ENCODE results near the gene CHTOP. TPM values are rescaled to one million over a fixed set of nuclear protein-coding genes. Genes with fewer than 3 reads are reported as not detected.

Gene CHTOP
- total RNA-seq, 1 experiment from 2014 or later, result 64.6 TPM

GRCh38 chr1:153652805-153653500, 19.1 kb downstream of the CHTOP start:
- H3K4me1 ChIP-seq (ENCODE audit: low read length), result peaks cover 3% of the 10 kb centered on the region
- no peaks in the 10 kb centered on the region for H3K9me3 ChIP-seq (ENCODE audit: low read length)
- H2AFZ ChIP-seq (ENCODE audit: low read length), result no peak overlapping the region
- no peaks in the 10 kb centered on the region for H3K27me3 ChIP-seq (ENCODE audit: low read length)
- H3K79me2 ChIP-seq (ENCODE audit: low read length), result no peaks in the 10 kb centered on the region
- no peak overlapping the region for H3K4me3 ChIP-seq (ENCODE audit: low read length)
- no peak for DNase-seq
- no peaks in the 10 kb centered on the region for H4K20me1 ChIP-seq (ENCODE audit: insufficient read depth, low read depth, low read length)
- no peaks in the 10 kb centered on the region for H3K36me3 ChIP-seq (ENCODE audit: insufficient read depth, low read length)
- no peaks in the 10 kb centered on the region for H3K9me2 ChIP-seq (replicated peaks; ENCODE audit: insufficient read depth, low read length)
- no peak overlapping the region for H3K27ac ChIP-seq (ENCODE audit: low read length)
- H3K9ac ChIP-seq (ENCODE audit: low read length), result no peak overlapping the region
- H3K4me2 ChIP-seq (ENCODE audit: low read depth, low read length, poor library complexity, severe bottlenecking), result no peak overlapping the region

GRCh38 chr1:153655333-153655732, 21.5 kb downstream of the CHTOP start:
- Histone ChIP-seq H3K9me2 (replicated peaks; ENCODE audit: insufficient read depth, low read length) (no peaks in the 10 kb centered on the region), H4K20me1 (ENCODE audit: insufficient read depth, low read depth, low read length) (peaks cover 4% of the 10 kb centered on the region; the same call in 1 of the 2 replicates), H3K9me3 (ENCODE audit: low read length) (no peaks in the 10 kb centered on the region), H3K4me3 (ENCODE audit: low read length) (no peak overlapping the region), H3K79me2 (ENCODE audit: low read length) (peaks cover 13% of the 10 kb centered on the region), H3K4me2 (ENCODE audit: low read depth, low read length, poor library complexity, severe bottlenecking) (no peak overlapping the region), H3K27me3 (ENCODE audit: low read length) (no peaks in the 10 kb centered on the region), H3K4me1 (ENCODE audit: low read length) (peaks cover 17% of the 10 kb centered on the region), H2AFZ (ENCODE audit: low read length) (no peak overlapping the region), H3K27ac (ENCODE audit: low read length) (no peak overlapping the region), H3K36me3 (ENCODE audit: insufficient read depth, low read length) (no peaks in the 10 kb centered on the region), H3K9ac (ENCODE audit: low read length) (no peak overlapping the region)
- no peak for DNase-seq

DNA sequence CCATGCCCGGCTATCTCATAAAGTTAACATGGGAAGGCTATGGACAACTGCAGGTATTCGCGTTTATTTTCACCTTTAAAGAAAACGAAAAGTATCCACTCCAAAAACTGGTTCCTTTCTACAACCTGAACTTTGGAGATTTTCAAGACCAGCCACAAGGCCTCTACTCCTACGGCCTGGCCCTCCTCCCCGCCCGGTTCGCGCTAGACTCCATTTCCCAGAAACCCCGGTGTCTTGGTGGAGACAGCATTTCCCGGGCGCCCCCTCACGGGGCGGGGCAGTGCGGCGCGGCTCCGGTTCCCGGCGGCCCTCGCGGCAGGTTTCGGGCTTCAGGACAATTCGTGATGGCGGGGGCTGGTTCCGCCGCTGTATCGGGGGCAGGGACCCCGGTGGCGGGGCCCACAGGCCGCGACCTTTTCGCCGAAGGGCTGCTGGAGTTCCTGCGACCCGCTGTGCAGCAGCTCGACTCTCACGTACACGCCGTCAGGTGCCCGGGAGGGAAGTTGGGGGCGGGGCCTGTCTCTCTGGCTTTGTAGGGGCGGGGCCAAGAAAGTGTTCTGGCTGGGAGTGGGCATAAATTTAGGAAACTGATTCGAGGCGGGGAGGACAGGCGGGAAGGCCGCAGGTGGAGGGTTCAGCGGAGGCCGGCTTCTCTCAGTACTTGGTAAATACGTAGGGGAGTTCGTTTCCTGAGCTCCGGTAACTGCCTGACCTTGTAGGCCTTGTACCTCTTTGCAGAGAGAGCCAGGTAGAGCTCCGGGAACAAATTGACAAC, 24.7 kb downstream of the CHTOP start, which contains the start of gene SNAPIN:
Gene SNAPIN, plus strand, starts transcription at position 304 of the 775 bp plus-strand sequence. Its CDS starts 41 bp downstream, at position 345.
- Histone ChIP-seq H3K36me3 (ENCODE audit: insufficient read depth, low read length) (peaks cover 18% of the 10 kb centered on the region; the same call in 1 of the 2 replicates), H4K20me1 (ENCODE audit: insufficient read depth, low read depth, low read length) (peaks cover 4% of the 10 kb centered on the region; the same call in 1 of the 2 replicates), H3K9me3 (ENCODE audit: low read length) (no peaks in the 10 kb centered on the region), H3K27ac (ENCODE audit: low read length) (peak within 1 kb of the TSS; percentile 46; the same call in 1 of the 2 replicates), H3K4me2 (ENCODE audit: low read depth, low read length, poor library complexity, severe bottlenecking) (peak within 1 kb of the TSS; percentile 91), H3K27me3 (ENCODE audit: low read length) (no peaks in the 10 kb centered on the region), H2AFZ (ENCODE audit: low read length) (peak within 1 kb of the TSS; percentile 90), H3K79me2 (ENCODE audit: low read length) (peaks cover 13% of the 10 kb centered on the region), H3K9ac (ENCODE audit: low read length) (peak within 1 kb of the TSS; percentile 84), H3K4me3 (ENCODE audit: low read length) (peak within 1 kb of the TSS; percentile 84), H3K9me2 (replicated peaks; ENCODE audit: insufficient read depth, low read length) (no peaks in the 10 kb centered on the region), H3K4me1 (ENCODE audit: low read length) (peaks cover 31% of the 10 kb centered on the region)
- DNase-seq, result peak; percentile 95

DNA sequence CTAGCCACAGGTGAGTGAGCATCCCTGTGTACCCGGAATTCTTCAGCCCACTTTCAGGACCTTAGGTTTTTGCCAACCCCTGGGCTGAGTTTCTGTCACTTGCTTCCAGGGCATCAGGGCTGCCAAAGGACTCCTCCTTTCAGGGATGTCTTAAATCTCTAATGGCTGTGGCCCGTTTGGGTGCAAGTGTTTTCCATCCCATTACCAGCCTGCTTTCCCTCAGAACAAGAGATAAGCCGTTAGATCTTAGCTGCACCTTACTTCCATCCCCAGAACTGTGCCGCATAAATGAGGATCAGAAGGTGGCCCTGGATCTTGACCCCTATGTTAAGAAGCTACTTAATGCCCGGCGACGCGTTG, 25.3 kb downstream of the CHTOP start:
- peaks cover 22% of the 10 kb centered on the region; the same call in 1 of the 2 replicates for H3K36me3 ChIP-seq (ENCODE audit: insufficient read depth, low read length)
- no peak overlapping the region for H2AFZ ChIP-seq (ENCODE audit: low read length)
- H3K9ac ChIP-seq (ENCODE audit: low read length), result peak overlapping the region; percentile 84
- peaks cover 13% of the 10 kb centered on the region for H3K79me2 ChIP-seq (ENCODE audit: low read length)
- H3K27ac ChIP-seq (ENCODE audit: low read length), result no peak overlapping the region
- H3K9me2 ChIP-seq (replicated peaks; ENCODE audit: insufficient read depth, low read length), result no peaks in the 10 kb centered on the region
- H4K20me1 ChIP-seq (ENCODE audit: insufficient read depth, low read depth, low read length), result peaks cover 4% of the 10 kb centered on the region; the same call in 1 of the 2 replicates
- DNase-seq, result no peak
- H3K9me3 ChIP-seq (ENCODE audit: low read length), result no peaks in the 10 kb centered on the region
- peaks cover 31% of the 10 kb centered on the region for H3K4me1 ChIP-seq (ENCODE audit: low read length)
- no peaks in the 10 kb centered on the region for H3K27me3 ChIP-seq (ENCODE audit: low read length)
- peak overlapping the region; percentile 91 for H3K4me2 ChIP-seq (ENCODE audit: low read depth, low read length, poor library complexity, severe bottlenecking)
- peak overlapping the region; percentile 84 for H3K4me3 ChIP-seq (ENCODE audit: low read length)

DNA sequence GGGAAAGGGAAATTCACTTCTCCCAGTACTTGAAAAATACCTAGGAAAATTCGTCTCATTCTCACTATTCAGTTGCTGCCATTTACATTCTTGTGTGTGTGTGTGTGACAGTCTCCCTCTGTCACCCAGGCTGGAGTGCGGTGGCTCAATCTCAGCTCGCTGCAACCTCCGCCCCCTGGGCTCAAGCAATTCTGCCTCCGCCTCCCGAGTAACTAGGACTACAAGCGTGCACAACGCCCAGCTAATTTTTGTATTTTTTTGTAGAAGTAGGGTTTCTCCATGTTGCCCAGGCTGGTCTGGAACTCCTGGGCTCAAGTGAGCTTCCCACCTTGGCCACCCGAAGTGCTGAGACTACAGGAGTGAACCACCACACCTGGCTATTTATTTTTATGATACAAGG, 25.8 kb downstream of the CHTOP start:
- Histone ChIP-seq H3K9ac (ENCODE audit: low read length) (peak overlapping the region; percentile 84), H4K20me1 (ENCODE audit: insufficient read depth, low read depth, low read length) (peaks cover 4% of the 10 kb centered on the region; the same call in 1 of the 2 replicates), H3K27me3 (ENCODE audit: low read length) (no peaks in the 10 kb centered on the region), H3K4me2 (ENCODE audit: low read depth, low read length, poor library complexity, severe bottlenecking) (peak overlapping the region; percentile 91), H3K4me3 (ENCODE audit: low read length) (peak overlapping the region; percentile 84), H3K4me1 (ENCODE audit: low read length) (peaks cover 31% of the 10 kb centered on the region), H2AFZ (ENCODE audit: low read length) (no peak overlapping the region), H3K79me2 (ENCODE audit: low read length) (peaks cover 13% of the 10 kb centered on the region), H3K9me2 (replicated peaks; ENCODE audit: insufficient read depth, low read length) (no peaks in the 10 kb centered on the region), H3K36me3 (ENCODE audit: insufficient read depth, low read length) (peaks cover 27% of the 10 kb centered on the region; the same call in 1 of the 2 replicates), H3K9me3 (ENCODE audit: low read length) (no peaks in the 10 kb centered on the region), H3K27ac (ENCODE audit: low read length) (no peak overlapping the region)
- no peak for DNase-seq

DNA sequence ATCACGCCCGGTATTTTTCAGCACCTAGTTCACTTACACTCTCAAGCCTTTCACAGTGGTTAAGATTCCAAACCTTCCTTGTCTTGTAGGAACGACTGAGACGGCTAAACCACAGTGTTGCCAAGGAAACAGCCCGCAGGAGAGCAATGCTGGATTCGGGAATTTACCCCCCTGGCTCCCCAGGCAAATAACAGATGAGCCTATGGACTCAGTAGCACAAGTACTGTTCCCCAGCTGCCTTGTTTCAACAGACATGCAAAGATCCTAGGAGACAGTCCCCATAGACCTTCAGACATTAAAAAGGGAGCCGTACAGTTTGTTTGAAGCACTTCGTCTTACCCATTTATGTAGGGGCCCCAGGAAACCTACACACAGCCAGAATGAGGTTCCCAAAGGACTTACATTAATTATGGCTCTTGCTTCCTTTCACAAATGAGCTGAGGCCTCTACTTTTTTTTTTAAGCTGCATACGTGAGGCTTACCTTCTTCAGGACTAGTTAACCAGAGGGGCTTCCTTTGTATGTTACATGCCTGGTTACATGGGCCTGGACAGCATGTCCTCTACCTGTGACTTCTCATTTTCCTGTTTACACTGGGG, 27.3 kb downstream of the CHTOP start:
- Histone ChIP-seq H3K4me2 (ENCODE audit: low read depth, low read length, poor library complexity, severe bottlenecking) (no peak overlapping the region), H3K27me3 (ENCODE audit: low read length) (no peaks in the 10 kb centered on the region), H3K4me3 (ENCODE audit: low read length) (no peak overlapping the region), H3K9ac (ENCODE audit: low read length) (no peak overlapping the region), H3K79me2 (ENCODE audit: low read length) (peaks cover 13% of the 10 kb centered on the region), H3K9me2 (replicated peaks; ENCODE audit: insufficient read depth, low read length) (no peaks in the 10 kb centered on the region), H3K9me3 (ENCODE audit: low read length) (no peaks in the 10 kb centered on the region), H2AFZ (ENCODE audit: low read length) (no peak overlapping the region), H4K20me1 (ENCODE audit: insufficient read depth, low read depth, low read length) (peaks cover 4% of the 10 kb centered on the region; the same call in 1 of the 2 replicates), H3K27ac (ENCODE audit: low read length) (peak overlapping the region; percentile 32), H3K4me1 (ENCODE audit: low read length) (peaks cover 31% of the 10 kb centered on the region), H3K36me3 (ENCODE audit: insufficient read depth, low read length) (peaks cover 36% of the 10 kb centered on the region; the same call in 1 of the 2 replicates)
- DNase-seq, result peak; percentile 62

GRCh38 chr1:153662269-153662668, 28.4 kb downstream of the CHTOP start:
- Histone ChIP-seq H4K20me1 (ENCODE audit: insufficient read depth, low read depth, low read length) (peaks cover 4% of the 10 kb centered on the region; the same call in 1 of the 2 replicates), H3K36me3 (ENCODE audit: insufficient read depth, low read length) (peaks cover 46% of the 10 kb centered on the region; the same call in 1 of the 2 replicates), H3K27me3 (ENCODE audit: low read length) (no peaks in the 10 kb centered on the region), H3K4me3 (ENCODE audit: low read length) (no peak overlapping the region), H3K4me1 (ENCODE audit: low read length) (peaks cover 31% of the 10 kb centered on the region), H3K9ac (ENCODE audit: low read length) (no peak overlapping the region), H3K9me3 (ENCODE audit: low read length) (no peaks in the 10 kb centered on the region), H2AFZ (ENCODE audit: low read length) (no peak overlapping the region), H3K9me2 (replicated peaks; ENCODE audit: insufficient read depth, low read length) (no peaks in the 10 kb centered on the region), H3K4me2 (ENCODE audit: low read depth, low read length, poor library complexity, severe bottlenecking) (no peak overlapping the region), H3K27ac (ENCODE audit: low read length) (no peak overlapping the region), H3K79me2 (ENCODE audit: low read length) (peaks cover 13% of the 10 kb centered on the region)
- DNase-seq, result no peak

DNA sequence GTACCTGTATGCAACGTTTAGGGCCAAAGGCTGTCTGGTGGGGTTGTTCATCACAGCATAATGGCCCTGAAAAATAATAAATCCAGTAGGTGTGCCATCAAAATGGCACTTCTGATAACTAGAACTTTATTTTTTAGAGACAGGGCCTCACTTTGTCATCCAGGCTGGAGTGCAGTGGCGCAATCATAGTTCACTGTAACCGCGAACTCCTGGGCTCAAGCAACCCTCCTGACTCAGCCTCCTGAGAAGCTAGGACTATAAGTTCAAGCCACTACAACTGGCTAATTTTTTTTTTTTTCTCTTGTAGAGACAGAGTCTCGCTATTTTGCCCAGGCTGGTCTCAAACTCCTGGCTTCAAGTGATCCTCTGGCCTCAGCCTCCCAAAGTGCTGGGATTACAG, 29.3 kb downstream of the CHTOP start:
- Histone ChIP-seq H3K27me3 (ENCODE audit: low read length) (no peaks in the 10 kb centered on the region), H3K36me3 (ENCODE audit: insufficient read depth, low read length) (peaks cover 55% of the 10 kb centered on the region), H3K27ac (ENCODE audit: low read length) (no peak overlapping the region), H3K9me3 (ENCODE audit: low read length) (no peaks in the 10 kb centered on the region), H3K4me3 (ENCODE audit: low read length) (no peak overlapping the region), H3K9ac (ENCODE audit: low read length) (no peak overlapping the region), H3K4me1 (ENCODE audit: low read length) (peaks cover 28% of the 10 kb centered on the region), H3K4me2 (ENCODE audit: low read depth, low read length, poor library complexity, severe bottlenecking) (no peak overlapping the region), H3K79me2 (ENCODE audit: low read length) (peaks cover 21% of the 10 kb centered on the region), H2AFZ (ENCODE audit: low read length) (no peak overlapping the region), H3K9me2 (replicated peaks; ENCODE audit: insufficient read depth, low read length) (no peaks in the 10 kb centered on the region), H4K20me1 (ENCODE audit: insufficient read depth, low read depth, low read length) (peaks cover 4% of the 10 kb centered on the region; the same call in 1 of the 2 replicates)
- DNase-seq, result no peak

Measured in Karpas-422 (cell line).